Spleen (tissue), 11 donors: Measurements from ENCODE around the gene CEP164. TPM values are rescaled to one million over a fixed set of nuclear protein-coding genes. Genes with fewer than 3 reads are reported as not detected.
A peak's percentile ranks its signal among the peaks of the same experiment; 100 is the strongest.

Experiments
- DNase-seq: peaks from one replicate; pipeline ENCODE4 v3.0.0-alpha.2; 2020
- H3K27ac ChIP-seq, 8 donors: fragments of 200-600 bp; sonication (generic) in 7 of 8; 1 replicate in 4 of 8; 2 replicates in 4 of 8; pipeline versions ENCODE4 v1.5.0 to v1.8.0; 2016 to 2021; ENCODE audit warnings: inconsistent platforms in 4 of 8, mild to moderate bottlenecking in 4 of 8, moderate library complexity in 1 of 8
- H3K27me3 ChIP-seq, 7 donors: fragments of 200-600 bp; sonication (generic) in 6 of 7; replicated peaks in 1 of 7; 1 replicate in 4 of 7; 2 replicates in 3 of 7; pipeline versions ENCODE4 v1.5.0 to v1.8.0; 2016 to 2021; ENCODE audit warnings: inconsistent platforms in 3 of 7, mild to moderate bottlenecking in 1 of 7
- H3K36me3 ChIP-seq, 6 donors: fragments of 200-600 bp; sonication (generic) in 5 of 6; 1 replicate in 4 of 6; 2 replicates in 2 of 6; pipeline versions ENCODE4 v1.5.0 to v1.8.0; 2016 to 2021; ENCODE audit warnings: inconsistent platforms in 2 of 6
- H3K4me1 ChIP-seq, 6 donors: fragments of 200-600 bp; sonication (generic) in 5 of 6; 1 replicate in 3 of 6; 2 replicates in 3 of 6; pipeline versions ENCODE4 v1.5.0 to v1.8.0; 2016 to 2021; ENCODE audit warnings: inconsistent platforms in 3 of 6
- H3K4me3 ChIP-seq, 8 donors: fragments of 200-600 bp; sonication (generic) in 7 of 8; 1 replicate in 4 of 8; 2 replicates in 4 of 8; pipeline versions ENCODE4 v1.5.0 to v1.8.0; 2016 to 2021; ENCODE audit warnings: inconsistent platforms in 4 of 8, mild to moderate bottlenecking in 4 of 8, moderate library complexity in 2 of 8
- H3K9me3 ChIP-seq, 8 donors: fragments of 200-600 bp; sonication (generic) in 7 of 8; 1 replicate in 4 of 8; 2 replicates in 4 of 8; pipeline versions ENCODE4 v1.5.0 to v1.8.0; 2016 to 2021; ENCODE audit warnings: inconsistent platforms in 4 of 8
- POLR2A ChIP-seq, 3 donors: fragments of 450-650 bp; IDR thresholded peaks; one replicate each; pipeline ENCODE4 v1.5.1; 2017; ENCODE audit warnings: antibody characterized with exemption in 3 of 3, mild to moderate bottlenecking in 1 of 3
- POLR2AphosphoS5 ChIP-seq, 3 donors: sonication (generic); formaldehyde crosslinking; IDR thresholded peaks; one replicate each; pipeline ENCODE4 v1.5.1; 2017; ENCODE audit warnings: antibody characterized with exemption in 3 of 3
- WGBS, 5 donors: extraction: QIAGEN DNeasy Blood & Tissue Kit in 3 of 5; methylation state at CpG; one replicate each; pipeline versions ENCODE4 v1.1.5 to v1.1.7; 2013 to 2018; 5-methylcytosine and 5-hydroxymethylcytosine counted together
- intact Hi-C: fragments of 100-400 bp; cut with DNase I; formaldehyde crosslinking; loops from one replicate; pipeline ENCODE4 v1.15.0; 2023; ENCODE audit warnings: low total_unique reads
- polyA plus RNA-seq, 3 donors: library from polyadenylated mRNA; stranded (reverse); fragments of 200-250 nt; gene quantifications; one replicate each; pipeline ENCODE4 v1.2.1, GENCODE V29; 2013
- total RNA-seq, 7 donors: library from RNA; depleted of rRNA in 3 of 7; stranded (reverse); fragments of >200 nt in 3 of 7; fragmentation: NEBNext Ultra II Directional in 4 of 7; extraction: Animal tissue kit (Norgen Biotek cat#: 25700) in 4 of 7; gene quantifications; one replicate each; pipeline versions ENCODE4 v1.1.0 to v1.2.1, GENCODE V29; 2016 to 2021
- TF ChIP-seq, protein P1 (sequence below), 11 experiments: fragments of 200-600 bp in 7 of 11; fragments of 450-650 bp in 4 of 11; sonication (generic) in 4 of 11; IDR thresholded peaks in 8 of 11; conservative IDR thresholded peaks in 3 of 11; 1 replicate in 7 of 11; 2 replicates in 4 of 11; pipeline versions ENCODE4 v1.4.0 to v1.8.0; 2016 to 2021; ENCODE audit warnings: antibody characterized with exemption in 11 of 11, inconsistent platforms in 4 of 11, mild to moderate bottlenecking in 1 of 11
- donor health status: healthy with polysubstance abuse.
- donor health status: DM: no; HTN: no; CAD: no; lungs with moderate emphysema.
- donor health status: DM: no; HTN: no; CAD: no.
- donor health status: Bipolar disorder and iron deficiency.
- donor health status: healthy.
- donor health status: DM: no; HTN: no; CAD: no.
- donor health status: DM: yes; HTN: yes; CAD: no.

Gene CEP164
- total and polyA plus RNA-seq, 10 donors = 6.6 to 48.3 (median 27.5) TPM

GRCh38 chr11:117439256-117439655 is 111.6 kb downstream of the CEP164 start:
- TF ChIP-seq, protein P1, sequence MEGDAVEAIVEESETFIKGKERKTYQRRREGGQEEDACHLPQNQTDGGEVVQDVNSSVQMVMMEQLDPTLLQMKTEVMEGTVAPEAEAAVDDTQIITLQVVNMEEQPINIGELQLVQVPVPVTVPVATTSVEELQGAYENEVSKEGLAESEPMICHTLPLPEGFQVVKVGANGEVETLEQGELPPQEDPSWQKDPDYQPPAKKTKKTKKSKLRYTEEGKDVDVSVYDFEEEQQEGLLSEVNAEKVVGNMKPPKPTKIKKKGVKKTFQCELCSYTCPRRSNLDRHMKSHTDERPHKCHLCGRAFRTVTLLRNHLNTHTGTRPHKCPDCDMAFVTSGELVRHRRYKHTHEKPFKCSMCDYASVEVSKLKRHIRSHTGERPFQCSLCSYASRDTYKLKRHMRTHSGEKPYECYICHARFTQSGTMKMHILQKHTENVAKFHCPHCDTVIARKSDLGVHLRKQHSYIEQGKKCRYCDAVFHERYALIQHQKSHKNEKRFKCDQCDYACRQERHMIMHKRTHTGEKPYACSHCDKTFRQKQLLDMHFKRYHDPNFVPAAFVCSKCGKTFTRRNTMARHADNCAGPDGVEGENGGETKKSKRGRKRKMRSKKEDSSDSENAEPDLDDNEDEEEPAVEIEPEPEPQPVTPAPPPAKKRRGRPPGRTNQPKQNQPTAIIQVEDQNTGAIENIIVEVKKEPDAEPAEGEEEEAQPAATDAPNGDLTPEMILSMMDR (IDR thresholded peaks at IDR 0.05 in 8 of 11, conservative IDR thresholded peaks at IDR 0.05 in 3 of 11) = no peak
- intact Hi-C loops = no loop called here
- no peak overlapping the region for H3K27ac ChIP-seq
- peaks cover 0 to 39% (median 0%) of the 10 kb centered on the region in 7 donors for H3K27me3 ChIP-seq
- no peak overlapping the region for H3K4me3 ChIP-seq
- no peaks in the 10 kb centered on the region for H3K4me1 ChIP-seq
- 83 to 96% (median 91%) methylated on average over 13 of the region's 13 CpGs for WGBS, 5 donors
- DNase-seq = peak; percentile 51
- peaks cover 0 to 7% (median 0%) of the 10 kb centered on the region in 6 donors for H3K36me3 ChIP-seq
- H3K9me3 ChIP-seq = no peaks in the 10 kb centered on the region

GRCh38 chr11:117440258-117440657 is 112.6 kb downstream of the CEP164 start:
- Histone ChIP-seq H3K27me3 (peaks cover 0 to 38% (median 0%) of the 10 kb centered on the region in 7 donors), H3K4me3 (no peak overlapping the region), H3K27ac (no peak overlapping the region), H3K36me3 (peaks cover 0 to 5% (median 0%) of the 10 kb centered on the region in 6 donors), H3K4me1 (no peaks in the 10 kb centered on the region), H3K9me3 (no peaks in the 10 kb centered on the region)
- peak; percentile 27 for DNase-seq
- 86 to 92% (median 88%) methylated on average over 8 of the region's 8 CpGs for WGBS, 5 donors
- TF ChIP-seq POLR2A (IDR thresholded peaks at IDR 0.05) (no peak), POLR2AphosphoS5 (IDR thresholded peaks at IDR 0.05) (no peak)
- TF ChIP-seq, protein P1 (IDR thresholded peaks at IDR 0.05 in 8 of 11, conservative IDR thresholded peaks at IDR 0.05 in 3 of 11) = no peak
- intact Hi-C loops = no loop called here

DNA sequence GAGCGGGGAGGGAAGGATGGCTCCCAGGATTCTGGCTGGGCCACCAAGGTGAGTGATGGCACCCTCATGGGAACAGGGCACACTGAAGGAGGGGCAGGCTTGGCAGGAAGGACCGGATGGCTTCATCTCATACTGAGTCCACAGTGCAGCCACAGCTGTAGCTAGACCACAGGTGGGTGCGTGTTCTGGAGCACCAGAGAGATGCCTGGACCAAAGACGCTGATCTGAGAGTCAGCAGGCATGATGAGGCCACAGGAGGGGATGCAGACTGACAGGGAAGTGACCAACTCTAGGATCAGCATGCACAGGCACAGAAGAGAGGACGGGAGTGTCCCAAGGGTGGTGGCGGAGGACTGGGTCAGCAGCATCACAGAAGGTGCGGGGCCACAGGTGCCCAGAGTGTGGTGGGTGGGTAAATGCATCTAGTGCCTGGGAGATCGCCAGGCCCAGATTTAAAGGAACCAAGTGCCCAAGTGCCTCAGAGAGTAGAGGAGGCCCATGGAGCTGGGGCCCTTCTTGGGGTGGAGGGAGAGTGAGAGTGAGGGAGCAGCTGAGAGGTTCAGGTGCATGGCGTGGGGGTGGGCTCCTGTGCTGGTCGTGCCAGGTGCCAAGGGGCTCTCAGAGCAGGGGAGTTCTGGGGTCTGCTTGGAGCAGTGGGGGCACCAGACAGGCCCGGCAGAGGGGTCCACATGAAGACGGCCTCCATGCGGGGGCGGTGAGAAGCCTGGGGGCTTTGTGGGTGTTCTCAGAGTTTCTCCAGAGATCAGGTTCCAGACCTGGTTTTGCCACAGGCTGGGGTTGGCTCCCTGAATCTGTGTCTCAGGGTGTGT is 113.7 kb downstream of the CEP164 start:
- intact Hi-C loops = no loop called here
- 86 to 96% (median 88%) methylated on average over 14 of the region's 14 CpGs for WGBS, 5 donors
- no peak overlapping the region for H3K4me3 ChIP-seq
- no peak overlapping the region for H3K27ac ChIP-seq
- no peaks in the 10 kb centered on the region for H3K9me3 ChIP-seq
- DNase-seq = peak; percentile 41
- TF ChIP-seq, protein P1 (IDR thresholded peaks at IDR 0.05 in 8 of 11, conservative IDR thresholded peaks at IDR 0.05 in 3 of 11) = no peak
- TF ChIP-seq POLR2AphosphoS5 (IDR thresholded peaks at IDR 0.05) (no peak), POLR2A (IDR thresholded peaks at IDR 0.05) (no peak)
- H3K36me3 ChIP-seq = no peaks in the 10 kb centered on the region
- H3K4me1 ChIP-seq = no peaks in the 10 kb centered on the region
- H3K27me3 ChIP-seq = peaks cover 0 to 31% (median 0%) of the 10 kb centered on the region in 7 donors

GRCh38 chr11:117442049-117442868 is 114.6 kb downstream of the CEP164 start:
- no peaks in the 10 kb centered on the region for H3K36me3 ChIP-seq
- H3K9me3 ChIP-seq = no peaks in the 10 kb centered on the region
- no peak for DNase-seq
- no peak for TF ChIP-seq POLR2A (IDR thresholded peaks at IDR 0.05)
- TF ChIP-seq POLR2AphosphoS5 (IDR thresholded peaks at IDR 0.05) = no peak
- TF ChIP-seq, protein P1 (IDR thresholded peaks at IDR 0.05 in 8 of 11, conservative IDR thresholded peaks at IDR 0.05 in 3 of 11) = no peak
- intact Hi-C loops = no loop called here
- 89 to 96% (median 92%) methylated on average over 16 of the region's 16 CpGs for WGBS, 5 donors
- H3K4me1 ChIP-seq = no peaks in the 10 kb centered on the region
- H3K4me3 ChIP-seq = no peak overlapping the region
- no peak overlapping the region for H3K27ac ChIP-seq
- peaks cover 0 to 26% (median 0%) of the 10 kb centered on the region in 7 donors for H3K27me3 ChIP-seq
